HG03103 (cell line): Measurements from ENCODE around the gene DLG2.
A peak's percentile ranks its signal among the peaks of the same experiment; 100 is the strongest.
"Not testable (repeated sequence)": the region's sequence is repeated elsewhere in the genome, so short reads cannot be mapped to it uniquely, and the experiment has no call there.

Experiments used
- ATAC-seq: cut with Tn5 transposase; IDR thresholded peaks from one replicate; pipeline ENCODE4 v1.9.1; 2021; ENCODE audit warnings: low read depth; ENCODE audit not compliant: unreplicated experiment

The DLG2 gene

GRCh38 chr11:85627332-85627997 lies at the start of gene DLG2:
Gene DLG2, minus strand, starts transcription at chr11:85627344.
- ATAC-seq: no peak

- ATAC-seq: no peak
Measured at GRCh38 chr11:85673393-85673792, 46.2 kb upstream of the DLG2 start.

GRCh38 chr11:85672105-85672902 lies 45.2 kb upstream of the DLG2 start:
- no peak for ATAC-seq

GRCh38 chr11:85670949-85671663 lies 44.0 kb upstream of the DLG2 start:
- not testable (repeated sequence) for ATAC-seq

GRCh38 chr11:85668157-85668556 lies 41.0 kb upstream of the DLG2 start:
- ATAC-seq: no peak

- no peak for ATAC-seq
Measured at GRCh38 chr11:85666687-85667086, 39.5 kb upstream of the DLG2 start.

GRCh38 chr11:85665733-85666132 lies 38.6 kb upstream of the DLG2 start:
- ATAC-seq: no peak

- peak; percentile 90 for ATAC-seq
Measured at GRCh38 chr11:85664615-85665481, 37.7 kb upstream of the DLG2 start, which contains the start of gene CREBZF. Gene CREBZF, minus strand, starts transcription at chr11:85665129. Its CDS starts 254 bp downstream, at chr11:85664875.

- peak; percentile 53 for ATAC-seq
Measured at GRCh38 chr11:85663753-85664614, 36.8 kb upstream of the DLG2 start.

- no peak for ATAC-seq
Measured at GRCh38 chr11:85663080-85663752, 36.1 kb upstream of the DLG2 start.

- ATAC-seq: no peak
Measured at GRCh38 chr11:85661972-85662664, 35.0 kb upstream of the DLG2 start.

GRCh38 chr11:85658180-85658579 lies 31.0 kb upstream of the DLG2 start:
- no peak for ATAC-seq

- no peak for ATAC-seq
Measured at GRCh38 chr11:85656777-85657176, 29.6 kb upstream of the DLG2 start.

- not testable (repeated sequence) for ATAC-seq
Measured at GRCh38 chr11:85654343-85654742, 27.2 kb upstream of the DLG2 start.

GRCh38 chr11:85652786-85653447 lies 25.8 kb upstream of the DLG2 start:
- no peak for ATAC-seq

- no peak for ATAC-seq
Measured at GRCh38 chr11:85651118-85651517, 24.0 kb upstream of the DLG2 start.

GRCh38 chr11:85647604-85648299 lies 20.6 kb upstream of the DLG2 start, which contains the start of gene TMEM126A:
Gene TMEM126A, plus strand, starts transcription at chr11:85647967. Its CDS starts 2,289 bp downstream, at chr11:85650256.
- peak; percentile 99 for ATAC-seq
